GM21423 (cell line): ENCODE results near the gene PEX19.

Experiments used
- ATAC-seq: cut with Tn5 transposase; IDR thresholded peaks from one replicate; pipeline ENCODE4 v1.9.1; 2021; ENCODE audit warnings: mild to moderate bottlenecking, moderate library complexity; ENCODE audit not compliant: unreplicated experiment

Gene PEX19

GRCh38 chr1:160277987-160278386 lies 6.9 kb downstream of the PEX19 start:
- ATAC-seq = no peak

GRCh38 chr1:160277330-160277729 lies 7.6 kb downstream of the PEX19 start:
- no peak for ATAC-seq

- ATAC-seq = no peak
These were observed 13.9 kb downstream of the PEX19 start for GRCh38 chr1:160271025-160271424.

- ATAC-seq = no peak
These were observed 17.5 kb downstream of the PEX19 start for GRCh38 chr1:160267284-160267991.

GRCh38 chr1:160264795-160265307 lies 20.1 kb downstream of the PEX19 start:
- no peak for ATAC-seq

GRCh38 chr1:160261893-160262794 lies 22.8 kb downstream of the PEX19 start, which contains the start of gene DCAF8:
Gene DCAF8, minus strand, starts transcription at chr1:160262549. Its CDS starts 18,541 bp downstream, at chr1:160244008.
- peak; percentile 85 for ATAC-seq

- peak; percentile 25 for ATAC-seq
These were observed 23.4 kb downstream of the PEX19 start for GRCh38 chr1:160261556-160261892.

- no peak for ATAC-seq
These were observed 24.2 kb downstream of the PEX19 start for GRCh38 chr1:160260406-160261382.

GRCh38 chr1:160258177-160258798 lies 26.6 kb downstream of the PEX19 start:
- ATAC-seq = no peak

- ATAC-seq = no peak
These were observed 27.4 kb downstream of the PEX19 start for GRCh38 chr1:160257411-160258015.

GRCh38 chr1:160256396-160257046 lies 28.4 kb downstream of the PEX19 start:
- ATAC-seq = no peak

- no peak for ATAC-seq
These were observed 29.1 kb downstream of the PEX19 start for GRCh38 chr1:160255781-160256300.

- no peak for ATAC-seq
These were observed 33.0 kb downstream of the PEX19 start for GRCh38 chr1:160251687-160252526.

- ATAC-seq = no peak
These were observed 33.9 kb downstream of the PEX19 start for GRCh38 chr1:160251011-160251410.

GRCh38 chr1:160247053-160247452 lies 37.9 kb downstream of the PEX19 start:
- ATAC-seq = no peak

GRCh38 chr1:160245434-160245833 lies 39.5 kb downstream of the PEX19 start:
- ATAC-seq = no peak

GRCh38 chr1:160244209-160244608 lies 40.7 kb downstream of the PEX19 start:
- ATAC-seq = no peak

- no peak for ATAC-seq
These were observed 41.2 kb downstream of the PEX19 start for GRCh38 chr1:160243767-160244166.
